Jurkat, Clone E6-1 (cell line): ENCODE results near the gene SORL1-AS1.
A peak's percentile ranks its signal among the peaks of the same experiment; 100 is the strongest.

Experiments used
- DNase-seq: peaks from one replicate; pipeline ENCODE4 v3.0.0-alpha.2; 2011; ENCODE audit warnings: low read depth, low spot score
- H3K4me3 ChIP-seq: 2 replicates; pipeline ENCODE4 v1.5.1; 2011; ENCODE audit warnings: mild to moderate bottlenecking, low read length, control low read depth, moderate library complexity

SORL1-AS1 gene

DNA sequence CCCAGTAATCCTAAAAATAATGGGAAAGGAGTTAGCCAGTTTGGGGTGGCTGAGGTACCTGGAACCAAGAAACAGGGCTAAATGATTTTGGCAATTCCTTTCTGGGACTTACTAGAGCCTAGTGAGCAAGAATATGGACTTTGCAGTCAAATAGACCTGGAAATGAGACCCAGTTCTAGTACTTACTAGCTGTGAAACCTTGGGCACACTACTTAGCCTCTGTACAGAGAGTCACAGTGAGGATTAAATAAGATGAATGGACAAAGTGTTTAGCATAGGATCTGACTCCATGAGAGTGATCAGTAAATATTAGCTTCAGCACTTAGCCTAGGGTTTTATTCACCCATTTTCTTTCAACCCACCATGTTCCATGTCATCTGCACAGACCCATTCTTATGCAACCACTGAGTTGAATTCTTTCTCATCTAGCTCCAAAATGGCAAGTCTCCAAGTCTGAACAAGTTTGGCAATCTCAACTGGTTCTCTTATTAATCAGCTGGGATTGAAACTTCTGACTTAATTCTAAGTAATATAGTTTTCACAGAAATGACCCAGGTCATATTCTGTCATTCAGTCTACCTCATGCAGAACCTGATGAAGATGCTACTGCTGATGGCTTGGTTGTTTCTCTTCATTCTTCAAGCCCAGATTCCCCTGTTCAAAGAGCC lies 15.6 kb downstream of the SORL1-AS1 start:
- H3K4me3 ChIP-seq = no peak overlapping the region
- no peak for DNase-seq

GRCh38 chr11:121435551-121436511 lies 16.9 kb downstream of the SORL1-AS1 start:
- DNase-seq = no peak
- no peak overlapping the region for H3K4me3 ChIP-seq

GRCh38 chr11:121435132-121435531 lies 17.6 kb downstream of the SORL1-AS1 start:
- no peak for DNase-seq
- H3K4me3 ChIP-seq = no peak overlapping the region

DNA sequence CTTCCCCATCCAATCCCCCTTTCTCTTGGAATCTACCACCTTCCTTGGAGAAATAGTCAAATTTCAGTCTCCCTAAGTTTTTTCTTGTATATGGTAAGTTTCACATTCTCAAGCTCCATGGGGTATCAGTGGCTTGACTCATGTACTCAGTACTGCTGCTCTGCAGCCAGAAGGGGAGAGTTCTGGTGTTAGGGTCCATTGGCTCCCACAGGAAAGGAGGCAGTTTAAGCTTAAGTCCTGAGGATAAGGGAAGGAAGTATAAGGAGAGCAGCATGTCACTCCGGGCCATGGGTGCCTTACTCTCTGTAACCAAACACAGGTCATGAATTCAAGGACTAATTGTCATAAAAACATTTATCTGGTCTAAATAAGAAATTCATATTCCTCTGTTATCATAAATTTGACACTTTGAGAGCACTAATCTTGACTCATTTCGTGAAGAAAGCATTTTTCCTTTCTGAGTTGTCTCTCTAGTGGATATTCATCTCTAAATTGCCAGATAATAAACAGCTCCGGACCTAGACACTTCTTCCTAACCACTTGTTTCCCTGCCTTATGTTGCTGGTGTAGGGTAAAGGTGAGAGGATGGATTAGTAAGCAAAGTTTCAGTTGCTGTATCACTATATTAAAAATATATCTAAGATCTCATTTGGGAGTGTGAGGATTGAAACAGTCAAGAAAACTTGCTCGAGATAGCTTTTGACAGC lies 20.8 kb downstream of the SORL1-AS1 start:
- no peak overlapping the region for H3K4me3 ChIP-seq
- DNase-seq = no peak

DNA sequence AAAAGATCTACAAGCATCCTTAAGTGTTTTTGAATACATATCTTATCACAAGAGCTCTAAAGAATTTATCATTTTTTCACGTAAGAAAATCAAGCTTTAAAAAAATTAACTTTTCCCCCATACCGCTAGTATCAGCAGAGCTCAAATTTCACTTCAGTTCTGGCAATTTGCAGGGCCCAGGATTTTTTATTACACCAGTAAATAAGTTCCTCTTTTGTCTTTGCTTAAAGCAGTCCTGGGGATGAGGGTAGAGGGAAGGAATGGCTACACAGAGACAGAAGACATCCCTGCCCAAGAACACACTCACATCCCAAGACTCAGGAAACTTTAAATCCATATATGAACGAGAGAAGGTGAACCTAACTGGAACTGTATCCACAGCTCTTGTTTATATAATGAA lies 23.2 kb downstream of the SORL1-AS1 start:
- no peak for DNase-seq
- no peak overlapping the region for H3K4me3 ChIP-seq

DNA sequence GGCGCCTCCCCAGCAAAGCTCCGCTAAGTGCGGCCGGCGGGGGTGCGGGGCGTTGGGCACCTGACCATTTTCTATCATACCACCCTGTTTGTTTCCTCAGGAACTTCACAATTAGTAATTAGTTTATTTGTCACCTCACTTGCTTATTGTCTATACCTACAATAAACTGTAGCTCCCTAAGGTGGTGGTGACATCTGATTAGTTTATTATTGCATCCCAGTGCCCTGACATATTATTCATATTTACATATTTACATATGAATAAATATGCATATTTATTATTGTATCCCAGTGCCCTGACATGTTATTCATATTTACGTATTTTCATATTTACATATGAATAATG lies 25.4 kb downstream of the SORL1-AS1 start:
- DNase-seq = no peak
- no peak overlapping the region for H3K4me3 ChIP-seq

GRCh38 chr11:121426476-121427399 lies 26.0 kb downstream of the SORL1-AS1 start:
- no peak overlapping the region for H3K4me3 ChIP-seq
- no peak for DNase-seq

DNA sequence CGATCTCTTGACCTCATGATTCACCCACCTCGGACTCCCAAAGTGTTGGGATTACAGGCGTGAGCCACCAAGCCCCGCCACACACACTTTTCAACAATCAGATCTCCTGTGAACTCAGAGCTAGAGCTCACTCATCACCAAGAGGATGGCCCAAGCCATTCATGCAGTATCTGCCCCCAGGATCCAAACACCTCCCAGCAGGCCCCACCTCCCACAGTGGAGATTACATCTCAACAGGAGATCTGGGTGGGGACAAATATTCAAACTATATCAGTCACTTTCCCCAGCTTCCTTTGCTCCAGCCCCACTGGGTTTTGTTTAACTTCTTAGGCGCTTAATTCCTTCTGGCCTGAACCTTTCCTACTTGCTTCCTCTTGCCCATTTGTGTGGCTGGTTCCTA lies 26.9 kb downstream of the SORL1-AS1 start:
- no peak overlapping the region for H3K4me3 ChIP-seq
- no peak for DNase-seq

DNA sequence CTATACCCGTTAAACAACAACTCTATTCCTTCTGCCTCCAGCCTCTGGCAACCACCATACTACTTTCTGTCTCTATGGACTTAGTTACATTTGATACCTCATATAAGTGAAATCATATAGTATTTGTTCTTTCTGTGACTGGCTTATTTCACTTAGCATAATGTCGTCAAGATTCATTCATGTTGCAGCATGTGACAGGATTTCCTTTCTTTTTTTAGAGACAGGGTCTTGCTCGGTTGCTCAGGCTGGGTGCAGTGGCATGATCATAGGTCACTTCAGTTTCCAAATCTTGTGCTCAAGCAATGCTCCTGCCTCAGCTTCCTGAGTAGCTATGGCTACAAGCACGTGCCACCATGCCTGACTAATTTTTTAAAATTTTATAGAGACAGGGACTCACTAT lies 30.1 kb downstream of the SORL1-AS1 start:
- no peak overlapping the region for H3K4me3 ChIP-seq
- no peak for DNase-seq

GRCh38 chr11:121421149-121421901 lies 31.4 kb downstream of the SORL1-AS1 start:
- DNase-seq = no peak
- no peak overlapping the region for H3K4me3 ChIP-seq

DNA sequence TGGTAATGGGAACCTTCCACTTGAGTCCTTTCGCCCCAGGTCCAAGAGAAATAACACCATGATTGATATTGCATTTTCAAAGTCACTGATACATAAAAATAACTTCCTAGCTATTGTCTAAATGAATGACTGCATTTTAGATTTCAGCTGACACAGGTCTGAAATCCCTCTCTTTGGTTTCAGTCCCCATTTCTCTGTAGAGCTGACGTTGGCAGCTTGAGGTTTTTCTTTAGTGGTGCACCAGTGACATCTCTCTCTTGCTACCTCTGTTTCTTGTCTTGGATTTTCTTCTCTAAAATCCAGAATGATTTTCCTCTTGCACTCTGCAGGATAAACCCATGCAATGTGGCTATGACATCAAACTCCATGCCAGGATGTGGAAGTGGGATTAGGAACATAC lies 32.4 kb downstream of the SORL1-AS1 start:
- DNase-seq = no peak
- no peak overlapping the region for H3K4me3 ChIP-seq

GRCh38 chr11:121419836-121420235 lies 32.9 kb downstream of the SORL1-AS1 start:
- no peak for DNase-seq

GRCh38 chr11:121418625-121419114 lies 34.1 kb downstream of the SORL1-AS1 start:
- no peak overlapping the region for H3K4me3 ChIP-seq
- peak; percentile 58 for DNase-seq

More at GRCh38 chr11:121419836-121420235, 32.9 kb downstream of the SORL1-AS1 start:
- H3K4me3 ChIP-seq = no peak overlapping the region

DNA sequence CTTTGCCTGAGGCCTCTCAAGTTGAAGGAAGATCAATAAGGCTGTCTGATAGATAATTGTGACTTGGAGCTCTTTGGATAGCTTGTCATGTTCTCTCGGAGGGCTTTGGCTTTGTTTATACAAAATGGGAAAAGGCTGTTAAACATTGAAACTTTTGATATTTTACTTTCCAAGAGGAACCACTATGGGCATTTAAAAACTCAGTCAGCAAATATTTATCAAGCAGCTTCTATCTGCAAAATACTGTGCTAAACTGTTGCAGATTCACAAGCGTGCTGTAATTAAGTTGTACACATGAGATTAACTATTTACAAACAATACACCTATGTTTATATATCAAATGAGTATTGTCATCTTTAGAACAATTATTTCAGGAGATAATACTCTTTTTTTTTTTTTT lies 35.2 kb downstream of the SORL1-AS1 start:
- DNase-seq = no peak
- no peak overlapping the region for H3K4me3 ChIP-seq

- peak; percentile 89 for DNase-seq
- no peak overlapping the region for H3K4me3 ChIP-seq
These were observed 35.7 kb downstream of the SORL1-AS1 start for GRCh38 chr11:121417055-121417551.

DNA sequence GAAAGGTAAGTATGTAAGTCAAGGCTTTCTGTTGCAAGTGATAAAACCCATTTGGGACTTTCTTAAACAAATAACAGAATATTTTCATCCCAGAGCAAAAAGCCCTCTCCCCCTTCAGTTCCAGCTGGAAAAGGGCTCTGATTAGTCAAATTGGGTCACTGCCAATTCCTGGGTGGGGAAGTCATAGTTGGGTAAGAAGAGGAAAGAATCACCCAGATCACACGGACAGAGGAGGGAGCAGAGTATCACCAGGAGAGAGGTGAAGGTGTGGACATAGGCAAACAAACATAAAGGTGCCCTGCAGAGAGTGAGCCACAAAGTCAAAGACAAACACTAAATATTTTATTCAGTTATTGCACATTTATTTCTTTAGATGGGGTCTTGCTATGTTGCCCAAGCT lies 36.9 kb downstream of the SORL1-AS1 start:
- no peak overlapping the region for H3K4me3 ChIP-seq
- no peak for DNase-seq

DNA sequence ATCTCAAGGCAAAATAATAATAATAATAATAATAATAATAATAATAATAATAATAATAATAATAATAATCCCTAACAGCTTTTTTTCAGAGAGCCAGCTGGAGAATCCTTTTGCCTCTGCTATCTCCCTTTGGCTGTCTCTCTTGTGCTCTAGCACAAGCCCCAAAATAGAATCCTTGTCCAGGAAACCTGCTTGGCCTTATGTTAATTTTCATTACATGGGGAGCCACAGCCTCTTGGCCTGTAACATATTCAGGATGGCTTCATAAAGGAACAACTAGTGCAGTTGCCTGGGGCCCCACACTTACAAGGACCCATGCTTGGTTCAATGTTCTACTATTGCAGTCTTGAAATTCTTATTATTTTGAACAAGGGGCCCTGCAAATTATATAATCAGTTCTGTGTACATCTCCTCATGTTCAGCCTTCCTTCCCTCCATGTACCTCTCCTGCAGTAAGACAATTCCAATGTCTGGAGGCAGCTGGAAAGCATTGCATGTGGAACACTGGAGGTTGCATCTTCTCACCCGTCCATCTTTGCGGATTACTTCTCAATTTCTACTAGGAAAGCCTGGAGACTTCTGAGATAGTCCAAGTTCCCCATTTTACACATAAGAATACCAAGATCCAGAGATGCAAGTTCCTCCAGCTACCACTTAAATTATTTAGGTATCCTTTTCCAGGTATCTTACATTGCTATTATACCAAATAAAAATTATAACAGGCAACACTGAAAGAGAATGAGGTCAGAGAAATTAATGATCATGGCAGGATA lies 38.4 kb downstream of the SORL1-AS1 start:
- no peak for DNase-seq
- H3K4me3 ChIP-seq = no peak overlapping the region
